Activated CD8-positive, alpha-beta memory T cell treated with anti-CD3 and anti-CD28 coated beads, Interleukin-2, amount 50 U/mL, for 1 hour (primary cell): ENCODE measurements around the gene UNC79.

Source experiments
- DNase-seq: peaks from one replicate; pipeline ENCODE4 v3.0.0-alpha.2; 2020; ENCODE audit errors: extremely low read depth

The UNC79 gene

GRCh38 chr14:93727917-93728650 is 297.3 kb downstream of the UNC79 start:
- no peak for DNase-seq

GRCh38 chr14:93728651-93729016 is 297.9 kb downstream of the UNC79 start:
- no peak for DNase-seq

GRCh38 chr14:93729993-93730392 is 299.3 kb downstream of the UNC79 start:
- DNase-seq, result no peak

DNA sequence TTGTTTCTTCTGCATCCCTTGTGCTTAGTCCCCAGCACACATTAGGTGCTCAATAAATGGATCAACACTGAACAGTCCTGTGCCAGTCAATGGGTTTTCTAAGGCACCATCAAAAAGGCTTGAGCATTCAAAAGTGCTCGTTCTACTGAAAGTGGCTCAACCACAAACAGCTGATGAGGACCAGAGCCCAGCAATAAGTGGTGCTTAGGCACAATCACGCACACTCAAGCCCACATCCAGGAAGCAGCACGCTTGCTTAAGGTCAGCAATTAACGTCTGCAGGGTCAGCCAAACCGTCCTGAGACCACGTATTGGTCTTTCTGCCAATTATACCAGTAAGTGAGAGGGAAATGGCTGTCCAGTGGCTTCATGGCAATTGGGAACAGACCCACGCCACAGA is 301.0 kb downstream of the UNC79 start:
- no peak for DNase-seq

DNA sequence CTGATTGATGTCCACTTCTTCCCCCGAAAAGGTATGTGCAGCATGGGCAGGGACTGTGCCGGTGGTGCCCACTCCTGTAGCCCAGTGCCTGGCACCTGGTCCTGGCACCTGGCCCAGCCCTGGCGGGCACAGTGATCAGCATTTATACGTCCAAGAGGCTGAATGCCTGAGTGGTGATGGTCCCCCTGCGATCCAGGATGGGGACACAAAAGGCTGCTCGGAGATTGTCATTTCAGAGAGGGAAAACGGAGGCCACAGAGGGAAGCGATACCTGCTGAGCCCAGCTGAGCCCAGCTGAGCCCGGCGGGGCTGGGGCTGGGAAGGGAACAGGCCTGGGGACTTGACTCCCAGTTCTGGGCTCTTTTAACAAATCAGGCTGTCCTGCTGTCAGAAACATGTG is 301.8 kb downstream of the UNC79 start:
- DNase-seq, result no peak

DNA sequence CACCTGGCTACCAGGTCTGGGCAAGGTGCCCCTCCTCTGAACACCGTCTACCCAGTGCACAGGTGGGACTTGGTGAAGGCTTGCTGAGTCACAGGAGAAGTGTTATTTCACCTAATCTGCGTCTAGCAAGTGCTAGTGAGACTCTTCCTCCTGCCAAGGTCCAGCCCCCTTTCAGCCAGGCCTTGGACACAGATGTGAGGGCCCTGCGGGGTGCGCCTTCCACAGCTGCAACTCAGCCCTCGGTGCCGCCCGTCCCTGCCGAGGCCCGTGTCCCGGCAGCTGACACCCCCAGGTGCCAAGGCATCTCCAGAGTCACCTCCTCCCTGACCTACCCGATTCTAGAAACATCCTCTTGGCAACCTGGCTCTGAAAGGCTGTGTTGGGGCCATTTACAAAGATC is 302.5 kb downstream of the UNC79 start:
- DNase-seq, result no peak

DNA sequence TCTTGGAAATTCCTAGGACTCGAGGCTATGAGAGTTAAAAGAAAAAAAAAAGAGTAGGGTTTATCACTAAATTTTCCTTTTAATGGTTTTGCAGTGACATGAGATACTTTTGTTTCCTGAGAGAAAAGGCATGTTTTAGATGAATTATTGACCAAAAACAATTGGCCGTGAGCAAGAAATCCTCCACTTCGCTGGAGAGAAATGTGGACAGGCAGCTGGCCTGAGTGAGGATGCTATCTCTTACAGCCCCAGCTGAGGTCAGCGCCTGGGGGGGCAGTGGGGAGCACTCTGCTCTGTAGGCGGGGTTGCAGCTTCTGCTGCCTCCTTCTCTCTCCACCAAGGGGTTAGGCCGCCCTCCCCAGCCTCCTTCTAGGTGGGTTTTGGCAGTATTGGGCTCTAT is 302.9 kb downstream of the UNC79 start:
- DNase-seq, result no peak

GRCh38 chr14:93734086-93734822 is 303.5 kb downstream of the UNC79 start:
- DNase-seq, result no peak

- no peak for DNase-seq
These were observed 304.5 kb downstream of the UNC79 start for GRCh38 chr14:93735206-93735605.

- no peak for DNase-seq
These were observed 305.8 kb downstream of the UNC79 start for GRCh38 chr14:93736378-93737014.

DNA sequence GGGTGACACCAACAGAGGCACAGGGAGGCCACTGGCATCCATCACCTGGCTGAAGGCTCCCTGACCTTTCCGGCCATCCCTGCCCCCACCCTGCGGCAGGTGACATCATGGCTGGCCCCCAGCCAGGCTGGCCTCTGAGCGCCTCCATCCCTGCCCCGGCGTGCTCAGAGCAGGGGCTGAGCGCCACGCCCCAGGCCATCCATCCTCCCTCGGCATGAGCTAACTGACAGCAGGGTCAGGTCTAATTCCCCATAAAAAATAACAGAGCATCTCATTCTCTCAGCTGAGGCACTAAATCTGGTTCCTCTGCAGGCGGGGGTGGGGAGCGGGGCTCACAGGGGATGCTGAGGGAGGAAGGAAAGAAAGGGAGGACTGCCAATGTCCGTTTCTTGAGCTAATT is 306.9 kb downstream of the UNC79 start:
- DNase-seq, result no peak

DNA sequence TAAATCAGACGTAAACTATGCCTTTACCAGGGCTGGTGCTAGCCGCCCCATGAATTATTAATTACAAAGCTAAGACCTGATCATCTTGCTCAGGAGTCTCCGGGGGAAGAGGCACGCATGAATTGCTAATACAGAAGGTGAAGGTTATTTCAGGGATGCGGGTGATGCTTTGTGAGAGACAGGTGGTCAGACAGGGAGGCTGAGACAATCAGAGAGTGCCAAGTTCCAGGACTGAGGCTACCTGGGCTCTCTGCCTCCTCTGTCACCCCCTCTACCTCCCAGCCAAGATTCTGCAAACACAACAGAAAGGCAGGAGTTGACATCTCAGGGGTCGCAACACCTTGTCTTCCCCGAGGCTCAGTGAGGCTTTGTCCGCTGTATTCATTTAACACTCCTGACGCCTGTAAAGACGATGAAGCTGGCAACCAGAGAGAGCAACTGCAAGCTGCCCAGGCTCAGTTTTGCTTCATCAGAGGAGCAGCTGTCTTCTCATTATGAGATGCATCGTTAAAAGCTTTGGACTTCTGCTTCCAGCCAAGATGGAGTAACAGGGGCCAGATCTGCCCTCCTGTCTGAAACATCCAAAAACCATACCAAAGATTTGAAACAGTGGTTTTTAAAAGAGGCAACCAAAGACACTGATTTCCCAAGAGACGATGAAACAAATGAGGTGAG is 311.0 kb downstream of the UNC79 start:
- DNase-seq, result no peak

DNA sequence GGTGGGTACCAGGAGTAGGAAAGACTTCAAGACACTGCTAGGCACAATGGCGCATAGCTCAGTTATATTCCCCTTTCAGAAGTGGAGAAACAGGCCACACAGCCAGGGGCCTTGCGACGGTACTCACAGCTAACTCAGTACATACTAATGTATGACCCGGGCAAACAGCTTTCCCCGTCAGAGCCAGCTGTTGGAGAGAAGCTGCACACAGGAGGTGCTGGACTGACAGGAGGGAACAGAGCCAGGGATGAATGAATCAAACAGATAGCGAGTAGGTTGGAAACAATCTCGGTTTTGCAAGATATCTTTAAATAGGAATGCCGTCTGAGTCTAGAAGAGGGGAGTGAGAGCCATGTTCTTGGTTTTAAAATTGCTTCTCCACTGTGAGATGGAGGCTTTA is 312.0 kb downstream of the UNC79 start:
- DNase-seq, result no peak

DNA sequence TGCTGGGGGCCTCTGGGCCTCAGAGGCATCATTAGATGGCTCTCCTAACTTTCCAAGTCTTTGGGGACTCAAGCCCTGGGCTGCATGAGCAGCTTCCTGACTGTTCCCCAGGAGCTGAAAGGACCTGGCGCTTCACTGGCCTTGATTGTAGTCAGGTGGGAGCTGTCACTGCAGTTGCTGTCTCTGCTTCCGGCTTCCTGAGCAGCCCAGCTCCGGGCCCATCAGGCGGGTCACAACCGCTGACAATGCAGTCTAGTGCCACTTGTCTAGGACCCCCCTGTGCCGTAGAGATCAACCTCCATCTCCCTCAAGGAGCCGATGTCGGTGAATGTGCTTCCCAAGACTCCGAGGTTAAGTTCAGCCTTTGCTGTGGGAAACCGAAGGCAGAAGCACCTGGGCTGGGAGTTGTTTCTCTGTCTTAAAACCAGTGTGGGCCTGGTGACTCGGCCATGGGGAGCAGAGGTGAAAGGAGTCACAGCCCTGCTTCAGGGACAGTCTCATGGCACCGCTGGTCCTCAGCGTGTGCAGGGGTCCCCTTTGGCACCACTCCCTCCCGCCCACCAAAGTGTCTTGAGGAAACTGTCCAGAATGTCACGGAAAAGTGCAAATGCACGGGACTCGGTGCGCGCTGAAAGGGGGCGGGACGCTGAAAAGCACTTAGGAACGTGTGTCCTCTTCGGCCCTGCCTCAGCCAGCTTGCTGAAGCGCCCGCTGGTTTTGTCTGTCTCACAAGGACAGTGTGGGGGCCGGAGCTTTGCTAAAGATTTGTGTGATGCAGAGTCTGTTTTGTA is 312.7 kb downstream of the UNC79 start:
- DNase-seq, result no peak

DNA sequence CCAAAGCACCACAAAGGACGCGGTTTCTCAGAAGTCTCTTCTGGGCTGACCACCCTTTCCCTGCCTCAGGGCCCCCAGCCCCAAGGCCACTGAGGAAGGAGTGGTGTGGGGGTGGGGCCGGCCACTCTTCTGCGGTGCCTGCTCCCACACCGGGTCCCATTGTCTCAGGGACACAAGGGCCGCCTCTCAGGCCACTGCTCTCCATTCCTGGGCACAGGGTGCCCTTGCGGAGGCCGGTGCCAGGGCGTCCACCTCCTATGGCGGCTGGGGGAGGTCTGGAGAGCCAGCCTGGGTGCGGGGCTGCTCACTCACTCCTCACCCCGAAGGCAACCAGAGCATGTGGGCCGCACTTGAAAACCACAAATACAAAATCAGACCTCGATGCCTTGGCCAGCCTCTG is 313.4 kb downstream of the UNC79 start:
- no peak for DNase-seq

DNA sequence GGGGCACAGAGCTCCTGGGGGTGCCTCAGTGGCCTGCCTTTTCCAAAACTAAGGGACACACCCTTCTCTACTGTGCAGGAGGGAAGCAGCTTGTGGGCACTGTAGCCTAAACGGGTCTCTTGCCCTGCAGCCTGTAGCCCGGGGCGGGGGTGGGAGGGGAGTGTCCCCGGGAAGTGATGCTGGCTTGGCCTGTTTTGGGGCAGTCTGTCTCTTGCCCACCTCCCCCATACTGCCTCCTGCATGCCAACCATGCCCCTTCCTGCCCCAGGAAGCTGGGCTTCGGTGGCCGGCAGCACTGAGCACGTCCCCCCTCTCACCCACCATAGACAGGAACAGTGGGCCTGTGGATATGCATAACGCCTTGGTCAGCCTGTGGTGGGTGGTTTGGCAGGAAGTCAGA is 314.1 kb downstream of the UNC79 start:
- no peak for DNase-seq

DNA sequence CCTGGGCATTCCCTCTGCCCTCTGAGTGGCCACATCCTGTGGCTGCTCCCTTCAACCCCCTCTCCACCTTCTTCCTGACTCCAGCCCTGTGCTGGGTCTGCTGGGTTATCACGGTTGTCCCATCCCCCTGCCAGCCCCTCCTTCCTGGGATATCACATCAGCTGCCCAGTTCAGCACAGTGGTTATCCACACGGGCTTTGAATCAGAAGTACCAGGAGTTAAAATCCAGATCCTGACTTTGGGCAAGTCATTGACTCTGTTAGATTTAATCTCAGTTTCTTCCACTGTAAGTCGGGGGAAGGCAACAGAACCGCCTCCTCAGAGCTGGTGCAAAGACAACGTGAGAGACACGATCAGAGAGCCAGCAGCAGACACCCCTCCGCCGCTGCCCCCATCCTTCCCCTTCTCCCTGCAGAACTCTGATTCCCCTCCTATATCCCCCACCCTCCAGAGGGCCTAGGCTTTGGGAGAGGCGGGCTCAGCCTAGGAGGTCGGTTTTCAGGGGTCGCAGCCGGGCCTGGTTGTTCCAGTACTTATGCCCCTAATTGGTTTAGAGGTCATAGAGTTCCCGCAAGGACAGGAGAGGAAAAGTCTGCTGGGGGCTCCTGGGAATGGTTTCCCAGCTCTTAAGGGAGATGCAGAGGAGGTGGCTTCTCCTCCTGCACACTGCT is 315.0 kb downstream of the UNC79 start:
- no peak for DNase-seq

- DNase-seq, result no peak
These were observed 316.4 kb downstream of the UNC79 start for GRCh38 chr14:93747102-93747501.

- no peak for DNase-seq
These were observed 316.8 kb downstream of the UNC79 start for GRCh38 chr14:93747560-93747959.

GRCh38 chr14:93748208-93749075 is 317.7 kb downstream of the UNC79 start:
- no peak for DNase-seq
